Peyer's patch (tissue), 4 donors: ENCODE measurements around the gene PMS2. TPM values are rescaled to one million over a fixed set of nuclear protein-coding genes. Genes with fewer than 3 reads are reported as not detected.
"Not testable (repeated sequence)": the region's sequence is repeated elsewhere in the genome, so short reads cannot be mapped to it uniquely, and the experiment has no call there.

Source experiments
- DNase-seq, 3 donors: peaks; one replicate each; pipeline ENCODE4 v3.0.0-alpha.2; 2017 to 2019
- H3K27ac ChIP-seq, 4 donors: fragments of 200-600 bp; sonication (generic); one replicate each; pipeline ENCODE4 v1.5.1; 2016 to 2019
- H3K27me3 ChIP-seq, 2 donors: fragments of 200-600 bp; sonication (generic); one replicate each; pipeline ENCODE4 v1.5.1; 2019
- H3K36me3 ChIP-seq, 3 donors: fragments of 200-600 bp; sonication (generic); one replicate each; pipeline ENCODE4 v1.5.1; 2016 to 2019
- H3K4me1 ChIP-seq, 4 donors: fragments of 200-600 bp; sonication (generic); one replicate each; pipeline ENCODE4 v1.5.1; 2016 to 2019
- H3K4me3 ChIP-seq, 4 donors: fragments of 200-600 bp; sonication (generic); 1 replicate in 3 of 4; 2 replicates in 1 of 4; pipeline ENCODE4 v1.5.1; 2016 to 2019; ENCODE audit warnings: mild to moderate bottlenecking in 1 of 4
- H3K9me3 ChIP-seq, 4 donors: fragments of 200-600 bp; sonication (generic); one replicate each; pipeline ENCODE4 v1.5.1; 2016 to 2019; ENCODE audit warnings: mild to moderate bottlenecking in 1 of 4
- small RNA-seq, 2 donors: library from RNA; depleted of rRNA; stranded (forward); fragments of <200 nt; gene quantifications; one replicate each; pipeline ENCODE3, GENCODE V24; 2016
- total RNA-seq, 4 donors: library from RNA; depleted of rRNA; stranded (reverse); fragments of >200 nt; gene quantifications; one replicate each; pipeline ENCODE4 v1.1.0, GENCODE V29; 2016

The PMS2 gene
- total RNA-seq, 4 donors from 2014 or later: 9.6 to 27.2 (median 14.4) TPM

- not testable (repeated sequence) for H3K4me1 ChIP-seq, H3K4me3 ChIP-seq, H3K9me3 ChIP-seq, H3K27me3 ChIP-seq, H3K36me3 ChIP-seq, DNase-seq, H3K27ac ChIP-seq
Observed at GRCh38 chr7:5934945-5935450, 73.9 kb downstream of the PMS2 start.

- H3K4me1 ChIP-seq, H3K27ac ChIP-seq, H3K9me3 ChIP-seq, H3K27me3 ChIP-seq, DNase-seq, H3K36me3 ChIP-seq, H3K4me3 ChIP-seq: not testable (repeated sequence)
Observed at GRCh38 chr7:5931905-5932644, 76.8 kb downstream of the PMS2 start.

- H3K36me3 ChIP-seq, H3K27me3 ChIP-seq, H3K9me3 ChIP-seq, H3K4me1 ChIP-seq, H3K4me3 ChIP-seq, H3K27ac ChIP-seq: not testable (repeated sequence)
- peak in 1 of 3 donors; percentile 46 for DNase-seq
Observed at GRCh38 chr7:5931250-5931649, 77.6 kb downstream of the PMS2 start.

- not testable (repeated sequence) for H3K27me3 ChIP-seq, H3K27ac ChIP-seq, H3K36me3 ChIP-seq, H3K4me1 ChIP-seq, H3K9me3 ChIP-seq, H3K4me3 ChIP-seq, DNase-seq
Observed at GRCh38 chr7:5930290-5930689, 78.6 kb downstream of the PMS2 start.

GRCh38 chr7:5926263-5926870 is 82.5 kb downstream of the PMS2 start:
- H3K4me1 ChIP-seq, H3K27ac ChIP-seq, H3K9me3 ChIP-seq, H3K27me3 ChIP-seq, H3K36me3 ChIP-seq, H3K4me3 ChIP-seq, DNase-seq: not testable (repeated sequence)

GRCh38 chr7:5924630-5925029 is 84.2 kb downstream of the PMS2 start:
- DNase-seq, H3K27ac ChIP-seq, H3K27me3 ChIP-seq: not testable (repeated sequence)

GRCh38 chr7:5924180-5924579 is 84.7 kb downstream of the PMS2 start:
- H3K9me3 ChIP-seq, H3K4me1 ChIP-seq, H3K27me3 ChIP-seq, DNase-seq, H3K36me3 ChIP-seq, H3K27ac ChIP-seq, H3K4me3 ChIP-seq: not testable (repeated sequence)

More at GRCh38 chr7:5924630-5925029, 84.2 kb downstream of the PMS2 start:
- not testable (repeated sequence) for H3K4me1 ChIP-seq, H3K4me3 ChIP-seq, H3K36me3 ChIP-seq, H3K9me3 ChIP-seq

Small RNAs within 50 kb of the gene (small RNA-seq; reads per million reads assigned to genes)
- gene RF00019 (0 reads per million in 2 donors), gene RNU6-218P (0 reads per million in 2 donors), gene SNORA80D (0.53 to 3.5 reads per million in 2 donors)

Other genes starting within 250 kb of the PMS2 start
- 10 to 100 TPM; 21.9 to 92.4 (median 36.0) TPM for gene RNF216, start 227.4 kb downstream of the PMS2 start, total RNA-seq
- not detected for gene OCM, start 128.3 kb downstream of the PMS2 start, total RNA-seq
- 10 to 100 TPM; 41.1 to 61.3 (median 55.1) TPM for gene CCZ1, start 110.3 kb downstream of the PMS2 start, total RNA-seq
- gene RSPH10B, start 38.4 kb downstream of the PMS2 start, total RNA-seq: 1 to 10 TPM in 1 of 4 donors, not detected in 3; 3.1 TPM
- 100 to 1,000 TPM in 1 of 4 donors, 10 to 100 TPM in 3; 13.2 to 103 (median 59.0) TPM for gene AIMP2, start 223 bp upstream of the PMS2 start, total RNA-seq
- gene ANKRD61, start 22.3 kb upstream of the PMS2 start, total RNA-seq: not detected
- 100 to 1,000 TPM; 186 to 404 (median 238) TPM for gene EIF2AK1, start 50.1 kb upstream of the PMS2 start, total RNA-seq
- gene USP42, start 95.9 kb upstream of the PMS2 start, total RNA-seq: 10 to 100 TPM in 3 of 4 donors, 1 to 10 TPM in 1; 8.3 to 16.5 (median 13.0) TPM